Activated T-cell treated with anti-CD3 and anti-CD28 coated beads, Interleukin-2, amount 50 U/mL, for 72 hours (primary cell): Measurements from ENCODE around the gene RASAL1. TPM values are rescaled to one million over a fixed set of nuclear protein-coding genes. Genes with fewer than 3 reads are reported as not detected.

Source experiments
- ATAC-seq, 2 donors: fragments of 150-1000 bp; cut with Tn5 transposase; replicated peaks in 1 of 2; 2 replicates each; pipeline ENCODE4 v1.10.0; 2021; ENCODE audit warnings: moderate library complexity in 2 of 2, mild to moderate bottlenecking in 1 of 2
- DNase-seq, 2 donors: peaks; one replicate each; pipeline ENCODE4 v3.0.0; 2021 to 2022; ENCODE audit warnings: mixed read lengths in 1 of 2
- H3K27ac Mint-ChIP-seq: one replicate; pipeline ENCODE4 v1.8.0; 2022; ENCODE audit warnings: mild to moderate bottlenecking, moderate library complexity, mixed read lengths
- H3K27me3 Mint-ChIP-seq: one replicate; pipeline ENCODE4 v1.8.0; 2022; ENCODE audit warnings: low read depth, mixed read lengths
- H3K36me3 Mint-ChIP-seq, 2 donors: one replicate each; pipeline ENCODE4 v1.8.0; 2022; ENCODE audit warnings: mixed read lengths in 2 of 2, mild to moderate bottlenecking in 1 of 2; ENCODE audit not compliant: insufficient read depth in 2 of 2
- H3K4me1 Mint-ChIP-seq: one replicate; pipeline ENCODE4 v1.8.0; 2022; ENCODE audit warnings: low read depth, mixed read lengths
- H3K4me3 Mint-ChIP-seq, 2 donors: one replicate each; pipeline ENCODE4 v1.8.0; 2022; ENCODE audit warnings: mild to moderate bottlenecking in 2 of 2, mixed read lengths in 2 of 2, moderate library complexity in 2 of 2
- H3K9me3 Mint-ChIP-seq, 2 donors: one replicate each; pipeline ENCODE4 v1.8.0; 2022; ENCODE audit warnings: mixed read lengths in 2 of 2
- total RNA-seq, 2 donors: library from RNA; stranded (reverse); gene quantifications; one replicate each; pipeline ENCODE4 v1.2.3, GENCODE V29; 2022

The RASAL1 gene
- total RNA-seq, 2 donors from 2014 or later = 6.7 to 13.4 TPM

GRCh38 chr12:113170457-113170856, 34.9 kb upstream of the RASAL1 start:
- Mint-ChIP-seq H3K4me1 (peaks cover 5% of the 10 kb centered on the region), H3K36me3 (peaks cover 10 to 39% of the 10 kb centered on the region in 2 donors), H3K9me3 (no peaks in the 10 kb centered on the region), H3K27me3 (no peaks in the 10 kb centered on the region), H3K4me3 (no peak overlapping the region), H3K27ac (no peak overlapping the region)
- DNase-seq (no peak), ATAC-seq (no peak)

GRCh38 chr12:113169697-113170096, 34.1 kb upstream of the RASAL1 start:
- ATAC-seq = no peak
- Mint-ChIP-seq H3K4me3 (no peak overlapping the region), H3K27ac (no peak overlapping the region), H3K4me1 (peaks cover 4% of the 10 kb centered on the region), H3K9me3 (no peaks in the 10 kb centered on the region), H3K27me3 (no peaks in the 10 kb centered on the region), H3K36me3 (peaks cover 10 to 39% of the 10 kb centered on the region in 2 donors)
- DNase-seq = no peak

GRCh38 chr12:113167868-113168267, 32.3 kb upstream of the RASAL1 start:
- Mint-ChIP-seq H3K4me3 (no peak overlapping the region), H3K27me3 (no peaks in the 10 kb centered on the region), H3K36me3 (peaks cover 5 to 34% of the 10 kb centered on the region in 2 donors), H3K4me1 (no peaks in the 10 kb centered on the region), H3K9me3 (no peaks in the 10 kb centered on the region), H3K27ac (no peak overlapping the region)
- ATAC-seq (no peak), DNase-seq (no peak)

GRCh38 chr12:113165521-113166450, 30.2 kb upstream of the RASAL1 start:
- Mint-ChIP-seq H3K9me3 (no peaks in the 10 kb centered on the region), H3K4me3 (no peak overlapping the region), H3K4me1 (peaks cover 3% of the 10 kb centered on the region), H3K27me3 (no peaks in the 10 kb centered on the region), H3K36me3 (peaks cover 3 to 20% of the 10 kb centered on the region in 2 donors), H3K27ac (no peak overlapping the region)
- ATAC-seq (no peak), DNase-seq (no peak)

- no peak overlapping the region for H3K27ac Mint-ChIP-seq
- ATAC-seq (no peak), DNase-seq (no peak)
- peaks cover 1 to 17% of the 10 kb centered on the region in 2 donors for H3K36me3 Mint-ChIP-seq
- peaks cover 3% of the 10 kb centered on the region for H3K4me1 Mint-ChIP-seq
- H3K9me3 Mint-ChIP-seq = no peaks in the 10 kb centered on the region
- H3K4me3 Mint-ChIP-seq = no peak overlapping the region
- no peaks in the 10 kb centered on the region for H3K27me3 Mint-ChIP-seq
Measured at GRCh38 chr12:113164014-113164413, 28.5 kb upstream of the RASAL1 start.

GRCh38 chr12:113163030-113163360, 27.4 kb upstream of the RASAL1 start:
- H3K27ac Mint-ChIP-seq = no peak overlapping the region
- peaks cover 3% of the 10 kb centered on the region for H3K4me1 Mint-ChIP-seq
- no peaks in the 10 kb centered on the region for H3K9me3 Mint-ChIP-seq
- no peaks in the 10 kb centered on the region for H3K27me3 Mint-ChIP-seq
- no peak overlapping the region for H3K4me3 Mint-ChIP-seq
- H3K36me3 Mint-ChIP-seq = peaks cover 1 to 16% of the 10 kb centered on the region in 2 donors
- DNase-seq (no peak), ATAC-seq (no peak)

GRCh38 chr12:113162102-113163029, 26.8 kb upstream of the RASAL1 start:
- no peaks in the 10 kb centered on the region for H3K9me3 Mint-ChIP-seq
- no peaks in the 10 kb centered on the region for H3K27me3 Mint-ChIP-seq
- H3K27ac Mint-ChIP-seq = no peak overlapping the region
- peaks cover 1 to 16% of the 10 kb centered on the region in 2 donors for H3K36me3 Mint-ChIP-seq
- DNase-seq (no peak), ATAC-seq (no peak)
- no peak overlapping the region for H3K4me3 Mint-ChIP-seq
- peaks cover 3% of the 10 kb centered on the region for H3K4me1 Mint-ChIP-seq

- Mint-ChIP-seq H3K36me3 (peaks cover 1 to 12% of the 10 kb centered on the region in 2 donors), H3K27me3 (no peaks in the 10 kb centered on the region), H3K9me3 (no peaks in the 10 kb centered on the region), H3K4me1 (peaks cover 3% of the 10 kb centered on the region), H3K27ac (peak overlapping the region; percentile 63), H3K4me3 (no peak overlapping the region)
- ATAC-seq (peak in 1 of 2 donors; percentile 39), DNase-seq (peak in 1 of 2 donors; percentile 25)
Measured at GRCh38 chr12:113161415-113162016, 26.0 kb upstream of the RASAL1 start.

GRCh38 chr12:113159937-113160336, 24.4 kb upstream of the RASAL1 start:
- Mint-ChIP-seq H3K27ac (no peak overlapping the region), H3K36me3 (peaks cover 1 to 10% of the 10 kb centered on the region in 2 donors)

GRCh38 chr12:113158439-113159203, 23.1 kb upstream of the RASAL1 start:
- ATAC-seq = no peak
- no peak overlapping the region for H3K27ac Mint-ChIP-seq
- H3K36me3 Mint-ChIP-seq = peaks cover 1 to 10% of the 10 kb centered on the region in 2 donors

More at GRCh38 chr12:113159937-113160336, 24.4 kb upstream of the RASAL1 start:
- ATAC-seq (no peak), DNase-seq (no peak)
- Mint-ChIP-seq H3K4me3 (no peak overlapping the region), H3K27me3 (no peaks in the 10 kb centered on the region), H3K4me1 (peaks cover 3% of the 10 kb centered on the region), H3K9me3 (no peaks in the 10 kb centered on the region)

GRCh38 chr12:113157218-113157859, 21.8 kb upstream of the RASAL1 start:
- no peak for DNase-seq
- Mint-ChIP-seq H3K36me3 (peaks cover 3 to 7% of the 10 kb centered on the region in 2 donors), H3K4me1 (peaks cover 17% of the 10 kb centered on the region), H3K27ac (peak overlapping the region; percentile 44), H3K4me3 (peak overlapping the region in 1 of 2 donors; percentile 34), H3K9me3 (no peaks in the 10 kb centered on the region), H3K27me3 (peaks cover 4% of the 10 kb centered on the region)
- ATAC-seq = no peak

More at GRCh38 chr12:113158439-113159203, 23.1 kb upstream of the RASAL1 start:
- H3K4me3 Mint-ChIP-seq = no peak overlapping the region
- DNase-seq = no peak
- H3K4me1 Mint-ChIP-seq = peaks cover 8% of the 10 kb centered on the region
- H3K9me3 Mint-ChIP-seq = no peaks in the 10 kb centered on the region
- H3K27me3 Mint-ChIP-seq = no peaks in the 10 kb centered on the region

GRCh38 chr12:113155646-113156045, 20.1 kb upstream of the RASAL1 start:
- Mint-ChIP-seq H3K4me1 (peaks cover 20% of the 10 kb centered on the region), H3K36me3 (peaks cover 2 to 4% of the 10 kb centered on the region in 2 donors), H3K27ac (no peak overlapping the region), H3K9me3 (no peaks in the 10 kb centered on the region), H3K4me3 (no peak overlapping the region), H3K27me3 (peaks cover 11% of the 10 kb centered on the region)
- no peak for DNase-seq
- no peak for ATAC-seq
